Femur (tissue), 1 donor: ENCODE data around the gene BCR.

Source experiments
- DNase-seq: peaks from one replicate; pipeline ENCODE4 v3.0.0-alpha.2; 2017

BCR gene

GRCh38 chr22:23277583-23278295, 97.4 kb downstream of the BCR start:
- no peak for DNase-seq

GRCh38 chr22:23278883-23279675, 98.8 kb downstream of the BCR start:
- no peak for DNase-seq

- no peak for DNase-seq
Observed at GRCh38 chr22:23279781-23280180, 99.5 kb downstream of the BCR start.

- no peak for DNase-seq
Observed at GRCh38 chr22:23280356-23281052, 100.2 kb downstream of the BCR start.

- no peak for DNase-seq
Observed at GRCh38 chr22:23281053-23281405, 100.7 kb downstream of the BCR start.

GRCh38 chr22:23281406-23282088, 101.2 kb downstream of the BCR start:
- peak; percentile 92 for DNase-seq

GRCh38 chr22:23282089-23282501, 101.8 kb downstream of the BCR start:
- peak; percentile 58 for DNase-seq

GRCh38 chr22:23282516-23282915, 102.2 kb downstream of the BCR start:
- DNase-seq: no peak

GRCh38 chr22:23282986-23283385, 102.7 kb downstream of the BCR start:
- no peak for DNase-seq

GRCh38 chr22:23283591-23284503, 103.5 kb downstream of the BCR start:
- no peak for DNase-seq

- no peak for DNase-seq
Observed at GRCh38 chr22:23284504-23285033, 104.3 kb downstream of the BCR start.

- DNase-seq: no peak
Observed at GRCh38 chr22:23285236-23285635, 104.9 kb downstream of the BCR start.

- DNase-seq: no peak
Observed at GRCh38 chr22:23285734-23286133, 105.4 kb downstream of the BCR start.

GRCh38 chr22:23286296-23286695, 106.0 kb downstream of the BCR start:
- no peak for DNase-seq

GRCh38 chr22:23287136-23288095, 107.1 kb downstream of the BCR start:
- DNase-seq: no peak

- no peak for DNase-seq
Observed at GRCh38 chr22:23288301-23289129, 108.2 kb downstream of the BCR start.

GRCh38 chr22:23289130-23289503, 108.8 kb downstream of the BCR start:
- no peak for DNase-seq

GRCh38 chr22:23289851-23290724, 109.8 kb downstream of the BCR start:
- peak; percentile 47 for DNase-seq
